ENCODE results near the gene POLR1B.
A peak's percentile ranks its signal among the peaks of the same experiment; 100 is the strongest.

POLR1B gene

GRCh38 chr2:112622528-112622849, 80.2 kb downstream of the POLR1B start:
- H3K4me3 ChIP-seq (ENCODE audit: control insufficient read depth, low read depth, low read length) = no peak overlapping the region
- DNase-seq (ENCODE audit: low read depth) = peak; percentile 92
- TF ChIP-seq, protein P1, sequence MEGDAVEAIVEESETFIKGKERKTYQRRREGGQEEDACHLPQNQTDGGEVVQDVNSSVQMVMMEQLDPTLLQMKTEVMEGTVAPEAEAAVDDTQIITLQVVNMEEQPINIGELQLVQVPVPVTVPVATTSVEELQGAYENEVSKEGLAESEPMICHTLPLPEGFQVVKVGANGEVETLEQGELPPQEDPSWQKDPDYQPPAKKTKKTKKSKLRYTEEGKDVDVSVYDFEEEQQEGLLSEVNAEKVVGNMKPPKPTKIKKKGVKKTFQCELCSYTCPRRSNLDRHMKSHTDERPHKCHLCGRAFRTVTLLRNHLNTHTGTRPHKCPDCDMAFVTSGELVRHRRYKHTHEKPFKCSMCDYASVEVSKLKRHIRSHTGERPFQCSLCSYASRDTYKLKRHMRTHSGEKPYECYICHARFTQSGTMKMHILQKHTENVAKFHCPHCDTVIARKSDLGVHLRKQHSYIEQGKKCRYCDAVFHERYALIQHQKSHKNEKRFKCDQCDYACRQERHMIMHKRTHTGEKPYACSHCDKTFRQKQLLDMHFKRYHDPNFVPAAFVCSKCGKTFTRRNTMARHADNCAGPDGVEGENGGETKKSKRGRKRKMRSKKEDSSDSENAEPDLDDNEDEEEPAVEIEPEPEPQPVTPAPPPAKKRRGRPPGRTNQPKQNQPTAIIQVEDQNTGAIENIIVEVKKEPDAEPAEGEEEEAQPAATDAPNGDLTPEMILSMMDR (IDR thresholded peaks at IDR 0.05; ENCODE audit: control insufficient read depth, insufficient read depth, low read depth, low read length, missing control alignments) = no peak

GRCh38 chr2:112623913-112624777, 81.9 kb downstream of the POLR1B start:
- TF ChIP-seq, protein P1 (IDR thresholded peaks at IDR 0.05; ENCODE audit: control insufficient read depth, insufficient read depth, low read depth, low read length, missing control alignments) = no peak
- no peak overlapping the region for H3K4me3 ChIP-seq (ENCODE audit: control insufficient read depth, low read depth, low read length)
- DNase-seq (ENCODE audit: low read depth) = peak; percentile 43

GRCh38 chr2:112625474-112626114, 83.3 kb downstream of the POLR1B start:
- TF ChIP-seq, protein P1 (IDR thresholded peaks at IDR 0.05; ENCODE audit: control insufficient read depth, insufficient read depth, low read depth, low read length, missing control alignments) = no peak
- DNase-seq (ENCODE audit: low read depth) = no peak
- no peak overlapping the region for H3K4me3 ChIP-seq (ENCODE audit: control insufficient read depth, low read depth, low read length)

- DNase-seq (ENCODE audit: low read depth) = peak; percentile 34
- H3K4me3 ChIP-seq (ENCODE audit: control insufficient read depth, low read depth, low read length) = peak overlapping the region; percentile 36
- TF ChIP-seq, protein P1 (IDR thresholded peaks at IDR 0.05; ENCODE audit: control insufficient read depth, insufficient read depth, low read depth, low read length, missing control alignments) = peak; percentile 92
Measured at GRCh38 chr2:112626604-112627059, 84.4 kb downstream of the POLR1B start.
